ENCODE data around the gene PPP6R3.

Gene PPP6R3

GRCh38 chr11:68498321-68498720 lies 37.8 kb downstream of the PPP6R3 start:
- no peak for DNase-seq

GRCh38 chr11:68498903-68499883 lies 38.6 kb downstream of the PPP6R3 start:
- no peak for DNase-seq

DNA sequence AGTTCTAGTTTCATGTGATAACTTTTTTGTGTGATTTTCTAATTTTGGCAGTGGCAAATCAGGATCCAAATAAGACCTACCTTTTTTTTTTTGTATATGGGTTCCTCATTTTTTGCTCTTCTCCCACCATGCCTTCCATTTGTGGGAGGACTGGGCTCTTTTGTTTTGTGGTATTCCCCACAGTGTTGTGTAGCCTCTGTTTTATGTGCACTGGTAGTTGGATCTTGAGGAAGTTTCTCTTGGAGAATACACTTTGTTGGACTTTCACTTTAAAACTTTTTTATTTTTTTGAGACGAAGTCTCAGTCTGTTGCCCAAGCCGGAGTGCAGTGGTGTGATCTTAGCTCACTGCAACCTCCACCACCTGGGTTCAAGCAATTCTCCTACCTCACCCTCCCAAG lies 39.7 kb downstream of the PPP6R3 start:
- no peak for DNase-seq

DNA sequence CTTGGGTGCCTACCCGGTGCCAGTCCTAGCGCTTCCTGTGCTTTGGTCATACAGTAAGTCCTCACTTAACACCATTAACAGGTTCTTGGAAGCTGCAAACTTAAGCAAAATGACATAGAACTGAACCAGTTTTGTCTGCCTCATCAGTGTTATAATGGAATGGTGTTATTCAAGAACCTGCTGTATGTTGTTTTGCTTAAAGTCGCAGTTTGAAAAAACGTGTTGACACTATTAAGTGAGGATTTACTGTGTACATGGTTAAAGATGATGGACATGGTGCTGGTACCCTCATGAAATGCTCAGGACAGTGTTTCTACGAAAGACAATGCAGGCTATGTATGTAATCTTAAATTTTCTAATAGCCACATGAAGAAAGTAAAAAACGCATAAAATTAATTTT lies 41.3 kb downstream of the PPP6R3 start:
- DNase-seq, result no peak

- DNase-seq, result no peak
Measured at GRCh38 chr11:68503251-68503687, 42.7 kb downstream of the PPP6R3 start.

GRCh38 chr11:68503792-68504191 lies 43.2 kb downstream of the PPP6R3 start:
- DNase-seq, result no peak

- DNase-seq, result no peak
Measured at GRCh38 chr11:68504432-68505066, 44.0 kb downstream of the PPP6R3 start.

DNA sequence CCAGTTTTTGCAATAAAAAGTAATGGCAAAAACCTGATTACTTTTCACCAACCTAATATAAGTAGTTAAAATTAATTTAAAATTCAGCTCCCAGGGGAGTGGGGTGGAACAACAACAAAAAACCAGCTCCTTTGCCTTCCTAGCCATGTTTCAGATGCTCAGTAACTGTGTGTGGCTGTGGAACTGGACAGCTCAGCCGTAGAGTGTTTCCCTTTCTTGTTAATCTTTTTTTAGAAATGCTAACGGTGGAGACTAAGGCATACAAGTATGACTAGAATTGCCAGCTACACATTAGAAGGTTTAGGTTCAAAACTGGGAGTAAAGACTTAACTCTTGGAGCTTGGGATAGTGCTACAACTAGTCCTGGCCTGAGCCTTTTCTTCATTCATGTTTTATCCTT lies 45.0 kb downstream of the PPP6R3 start:
- DNase-seq, result no peak

DNA sequence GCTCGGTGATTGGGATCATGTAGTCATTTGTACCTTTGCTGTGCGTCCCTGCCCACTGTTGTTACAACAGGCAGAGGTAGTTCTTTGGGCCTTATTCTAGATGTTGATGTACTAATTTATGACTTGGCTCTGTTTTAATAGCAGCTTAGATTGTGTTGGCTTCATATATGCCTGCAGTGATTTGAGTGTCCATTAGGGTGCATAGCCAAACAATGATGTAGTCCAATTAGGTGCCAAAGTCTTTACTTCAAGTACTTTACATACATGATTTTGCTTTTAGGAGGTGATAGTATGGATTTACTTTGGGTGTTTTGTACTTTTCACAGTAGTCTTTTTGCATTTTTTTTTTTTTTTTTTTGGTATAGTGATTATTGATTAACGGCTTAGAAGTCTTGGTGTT lies 46.4 kb downstream of the PPP6R3 start:
- no peak for DNase-seq

DNA sequence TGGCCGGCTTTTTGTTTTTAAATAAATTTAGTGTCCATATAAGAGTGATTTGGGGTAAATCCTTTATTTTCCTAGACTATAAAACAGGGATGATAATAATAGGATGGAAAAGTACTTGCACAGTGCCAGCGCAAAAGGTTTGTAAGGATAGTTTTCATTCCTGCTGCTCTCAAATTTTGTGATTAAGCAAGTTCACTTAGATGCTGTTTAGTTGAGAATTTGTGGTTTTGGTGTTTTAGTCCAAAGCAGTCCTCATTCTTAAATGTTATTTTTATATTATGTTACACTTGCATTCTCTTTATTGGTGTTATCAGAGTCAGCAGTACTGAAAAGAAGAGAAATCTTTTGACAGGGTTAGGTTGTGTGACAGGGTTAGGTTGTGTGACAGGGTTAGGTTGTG lies 47.9 kb downstream of the PPP6R3 start:
- no peak for DNase-seq

GRCh38 chr11:68509066-68509465 lies 48.5 kb downstream of the PPP6R3 start:
- no peak for DNase-seq

DNA sequence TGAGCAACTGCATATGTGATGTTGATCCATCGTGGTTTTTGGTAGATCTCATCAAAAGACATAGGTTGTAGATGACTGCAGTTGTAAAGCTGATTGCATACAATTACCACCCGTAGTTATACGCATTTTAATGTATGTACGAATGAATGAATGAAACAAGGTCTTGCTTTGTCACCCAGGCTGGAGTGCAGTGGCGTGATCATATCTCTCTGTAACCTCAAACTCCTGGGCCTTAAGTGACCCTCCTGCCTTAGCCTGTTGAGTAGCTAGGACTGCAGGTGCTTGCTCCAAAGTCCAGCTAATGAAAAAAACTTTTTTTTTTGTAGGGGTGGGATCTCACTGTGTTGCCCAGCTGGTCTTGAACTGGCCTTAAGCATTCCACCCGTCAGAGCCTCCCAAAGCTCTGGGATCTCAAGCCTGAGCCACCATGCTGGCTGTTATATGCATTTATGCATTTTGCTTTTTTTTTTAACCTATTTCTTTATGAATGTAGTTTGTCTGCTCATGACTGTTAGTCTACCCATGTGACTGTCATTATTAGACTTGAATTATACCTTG lies 53.5 kb downstream of the PPP6R3 start:
- no peak for DNase-seq

- no peak for DNase-seq
Measured at GRCh38 chr11:68517121-68517741, 56.7 kb downstream of the PPP6R3 start.

- DNase-seq, result no peak
Measured at GRCh38 chr11:68518191-68518590, 57.6 kb downstream of the PPP6R3 start.

DNA sequence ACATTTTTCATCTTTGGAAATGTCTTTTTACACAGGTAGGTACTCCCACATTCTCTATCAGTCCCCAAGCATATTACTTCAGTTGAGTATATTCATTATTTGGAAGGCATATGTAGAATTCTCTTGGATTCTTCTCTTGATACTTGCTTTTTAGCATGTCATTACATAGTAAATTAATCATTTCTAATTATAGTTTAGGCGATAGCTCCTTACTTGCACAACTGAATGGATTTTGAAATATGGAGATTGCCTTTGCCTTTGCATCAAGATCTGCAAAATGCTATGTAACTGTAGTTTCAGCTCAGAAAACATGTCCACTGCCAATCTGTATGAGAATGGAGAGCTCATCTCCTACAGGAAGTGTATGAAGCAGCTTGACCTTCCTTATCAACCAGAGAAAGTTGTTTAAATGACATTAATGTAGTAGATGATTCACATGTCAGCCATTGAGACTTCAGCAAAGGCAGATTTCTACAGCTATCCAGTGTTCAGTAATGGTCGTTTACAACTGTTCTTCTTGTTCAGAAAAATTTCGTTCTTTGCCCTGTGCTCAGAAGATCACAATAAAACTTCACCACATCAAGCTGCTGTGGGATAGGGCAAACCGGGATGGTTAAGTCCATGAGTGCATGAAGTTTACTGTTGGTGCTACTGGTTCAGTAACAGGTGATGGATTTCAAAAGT lies 61.6 kb downstream of the PPP6R3 start:
- DNase-seq, result no peak

DNA sequence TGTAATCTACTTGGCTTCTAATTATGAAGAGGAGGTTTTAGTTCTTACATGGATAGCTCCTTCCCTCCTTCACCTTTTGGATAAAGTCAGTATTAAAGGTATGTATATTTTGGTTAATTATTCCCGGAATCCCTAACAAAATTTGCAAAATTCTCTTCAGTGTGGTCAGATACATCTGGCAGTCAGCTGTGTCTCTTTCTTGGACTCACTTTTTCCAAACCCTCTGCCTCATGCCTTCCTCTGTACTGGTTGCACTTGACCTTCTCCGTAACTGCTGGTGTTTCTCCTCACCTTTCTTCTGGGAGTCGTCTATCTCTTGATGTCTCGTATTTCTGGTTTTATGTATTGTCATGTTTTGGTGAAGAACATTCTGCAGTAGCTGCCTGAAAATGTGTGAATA lies 62.5 kb downstream of the PPP6R3 start:
- DNase-seq, result no peak

GRCh38 chr11:68523743-68524142 lies 63.2 kb downstream of the PPP6R3 start:
- DNase-seq, result no peak

DNA sequence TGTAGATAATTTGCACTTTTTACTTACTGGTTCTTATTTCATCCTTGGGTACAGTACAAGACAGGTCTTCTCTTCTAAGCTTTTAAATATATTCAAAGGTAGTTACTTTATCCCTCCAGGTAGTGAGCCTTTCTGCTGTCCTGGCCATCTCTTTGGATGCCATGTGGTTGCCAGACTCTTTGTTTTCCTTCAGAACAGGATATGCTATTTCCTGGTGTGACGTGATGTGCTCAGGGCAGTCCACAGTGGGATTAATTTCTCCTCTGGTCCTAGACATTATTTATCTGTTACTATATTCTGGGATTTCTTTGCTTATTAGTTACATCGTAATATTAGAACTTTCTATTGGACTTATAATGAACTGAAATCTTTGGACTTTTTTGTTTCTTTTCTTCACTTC lies 63.7 kb downstream of the PPP6R3 start:
- no peak for DNase-seq

DNA sequence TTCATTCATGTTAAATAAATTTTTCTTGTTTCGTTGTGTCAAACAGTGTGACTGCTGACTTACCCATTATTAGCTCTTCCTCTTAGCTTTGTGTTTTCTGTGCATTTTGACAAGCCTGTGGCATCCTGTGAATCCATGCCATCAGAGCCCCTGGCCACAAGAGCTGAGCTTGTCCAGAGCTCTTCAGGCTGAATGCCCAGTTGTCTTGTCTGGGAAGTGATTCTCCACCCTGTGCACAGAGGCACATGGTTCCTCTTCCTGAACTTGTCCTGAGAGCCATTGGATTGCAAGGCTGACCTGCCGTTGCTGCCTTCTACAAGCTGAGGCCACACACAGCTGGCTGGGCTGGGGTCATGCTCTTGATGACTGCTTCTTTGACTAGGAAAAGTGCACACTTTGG lies 64.1 kb downstream of the PPP6R3 start:
- DNase-seq, result no peak

- DNase-seq, result no peak
Measured at GRCh38 chr11:68525336-68525735, 64.8 kb downstream of the PPP6R3 start.

GRCh38 chr11:68525930-68526329 lies 65.4 kb downstream of the PPP6R3 start:
- no peak for DNase-seq

DNA sequence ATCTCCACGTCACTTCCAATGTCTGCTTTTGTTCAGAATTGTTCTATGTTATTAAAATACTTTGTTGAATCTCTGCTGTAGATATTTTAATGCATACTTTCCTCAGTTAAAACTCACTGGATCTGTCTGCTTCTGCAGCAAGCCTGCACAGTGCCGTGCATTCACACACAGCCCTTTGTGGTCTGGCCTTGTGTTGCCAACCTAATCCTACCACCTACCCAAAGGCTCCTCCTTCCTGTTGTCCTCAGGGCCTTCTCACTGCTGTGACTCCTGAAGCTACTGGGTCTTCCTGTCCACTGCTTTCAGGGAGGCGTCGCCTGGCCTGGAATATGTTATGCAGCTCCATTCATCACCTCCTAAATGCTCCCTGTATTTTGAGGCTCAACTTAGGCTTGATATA lies 67.0 kb downstream of the PPP6R3 start:
- DNase-seq, result no peak

DNA sequence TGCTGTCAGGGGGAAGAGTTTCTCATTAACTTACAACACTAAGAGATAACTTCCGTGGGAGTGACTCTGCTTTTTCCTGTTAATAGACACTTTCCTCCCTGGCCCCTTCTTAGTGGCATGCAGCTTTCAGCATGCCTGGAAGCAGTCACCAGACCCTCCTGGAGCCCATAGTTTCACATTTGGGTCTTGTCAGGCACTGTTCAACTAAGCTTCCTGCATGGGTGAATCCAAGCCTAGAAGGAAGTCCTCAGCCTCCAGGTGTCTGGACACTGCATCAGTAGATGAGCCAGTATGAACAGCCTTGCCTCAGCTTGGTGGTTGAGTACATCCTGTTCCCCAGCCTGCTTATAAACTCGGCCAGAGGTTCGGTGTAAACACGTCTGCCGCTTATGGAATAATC lies 68.1 kb downstream of the PPP6R3 start:
- no peak for DNase-seq
